Hepatocyte (in vitro differentiated cells): ENCODE data around the gene TLE6. TPM values are rescaled to one million over a fixed set of nuclear protein-coding genes. Genes with fewer than 3 reads are reported as not detected.

Experiments
- DNase-seq: peaks from one replicate; pipeline ENCODE4 v3.0.0-alpha.2; 2016; ENCODE audit warnings: low spot score
- H2AFZ ChIP-seq: fragments of 200-600 bp; sonication (generic); 2 replicates; pipeline ENCODE4 v1.6.0; 2016; ENCODE audit warnings: antibody characterized with exemption, mild to moderate bottlenecking
- H3K27ac ChIP-seq: fragments of 200-600 bp; sonication (generic); 2 replicates; pipeline ENCODE4 v1.5.1; 2016; ENCODE audit warnings: mild to moderate bottlenecking
- H3K27me3 ChIP-seq: fragments of 200-600 bp; sonication (generic); 2 replicates; pipeline ENCODE4 v1.6.1; 2016
- H3K36me3 ChIP-seq: fragments of 200-600 bp; sonication (generic); replicated peaks from 2 replicates; pipeline ENCODE4 v1.5.1; 2016; ENCODE audit warnings: low read depth; ENCODE audit not compliant: insufficient read depth
- H3K4me1 ChIP-seq: fragments of 200-600 bp; sonication (generic); 2 replicates; pipeline ENCODE4 v1.5.1; 2016; ENCODE audit warnings: mild to moderate bottlenecking, moderate library complexity; ENCODE audit not compliant: insufficient read depth
- H3K4me2 ChIP-seq: fragments of 200-600 bp; sonication (generic); 2 replicates; pipeline ENCODE4 v1.6.0; 2016
- H3K4me3 ChIP-seq: fragments of 200-600 bp; sonication (generic); 2 replicates; pipeline ENCODE4 v1.5.1; 2016; ENCODE audit warnings: mild to moderate bottlenecking
- H3K79me2 ChIP-seq: fragments of 200-600 bp; sonication (generic); 2 replicates; pipeline ENCODE4 v1.6.0; 2017; ENCODE audit warnings: mild to moderate bottlenecking
- H3K9me2 ChIP-seq: fragments of 200-600 bp; sonication (generic); replicated peaks from 2 replicates; pipeline ENCODE4 v1.6.0; 2017; ENCODE audit warnings: mild to moderate bottlenecking; ENCODE audit not compliant: insufficient read depth
- H3K9me3 ChIP-seq: fragments of 200-600 bp; sonication (generic); 2 replicates; pipeline ENCODE4 v1.5.1; 2016; ENCODE audit warnings: low read depth, mild to moderate bottlenecking
- H4K20me1 ChIP-seq: fragments of 200-600 bp; sonication (generic); 2 replicates; pipeline ENCODE4 v1.6.0; 2016; ENCODE audit warnings: mild to moderate bottlenecking; ENCODE audit not compliant: insufficient read depth, poor library complexity, severe bottlenecking
- EZH2 ChIP-seq: fragments of 200-600 bp; sonication (generic); IDR thresholded peaks from 2 replicates; pipeline ENCODE4 v1.6.1; 2016; ENCODE audit warnings: antibody characterized with exemption, mild to moderate bottlenecking, borderline replicate concordance
- EZH2phosphoT487 ChIP-seq: fragments of 200-600 bp; sonication (generic); IDR thresholded peaks from one replicate; pipeline ENCODE4 v1.6.1; 2018; ENCODE audit warnings: antibody characterized with exemption, mild to moderate bottlenecking, low read depth, moderate library complexity; ENCODE audit not compliant: unreplicated experiment, severe bottlenecking
- WGBS: methylation state at CpG from one replicate; pipeline ENCODE4 v1.1.6; 2016; ENCODE audit warnings: low lambda C conversion rate; ENCODE audit errors: missing lambda C conversion rate; 5-methylcytosine and 5-hydroxymethylcytosine counted together
- polyA plus RNA-seq: library from polyadenylated mRNA; unstranded; fragments of >200 nt; fragmentation: Nextera tagmentation; extraction: Ambion mirVana; gene quantifications from 2 replicates; pipeline ENCODE4 v1.2.1, GENCODE V29; 2016
- total RNA-seq: library from RNA; depleted of rRNA; stranded (reverse); fragments of >200 nt; gene quantifications from 2 replicates; pipeline ENCODE4 v1.2.3, GENCODE V29; 2014
- TF ChIP-seq, protein P1 (sequence below): fragments of 200-600 bp; sonication (generic); IDR thresholded peaks from 2 replicates; pipeline ENCODE4 v1.5.1; 2016; ENCODE audit warnings: antibody characterized with exemption, mild to moderate bottlenecking; ENCODE audit not compliant: poor library complexity

Gene TLE6
- total and polyA plus RNA-seq, 2 experiments from 2014 or later = 1.2 to 4.7 TPM

DNA sequence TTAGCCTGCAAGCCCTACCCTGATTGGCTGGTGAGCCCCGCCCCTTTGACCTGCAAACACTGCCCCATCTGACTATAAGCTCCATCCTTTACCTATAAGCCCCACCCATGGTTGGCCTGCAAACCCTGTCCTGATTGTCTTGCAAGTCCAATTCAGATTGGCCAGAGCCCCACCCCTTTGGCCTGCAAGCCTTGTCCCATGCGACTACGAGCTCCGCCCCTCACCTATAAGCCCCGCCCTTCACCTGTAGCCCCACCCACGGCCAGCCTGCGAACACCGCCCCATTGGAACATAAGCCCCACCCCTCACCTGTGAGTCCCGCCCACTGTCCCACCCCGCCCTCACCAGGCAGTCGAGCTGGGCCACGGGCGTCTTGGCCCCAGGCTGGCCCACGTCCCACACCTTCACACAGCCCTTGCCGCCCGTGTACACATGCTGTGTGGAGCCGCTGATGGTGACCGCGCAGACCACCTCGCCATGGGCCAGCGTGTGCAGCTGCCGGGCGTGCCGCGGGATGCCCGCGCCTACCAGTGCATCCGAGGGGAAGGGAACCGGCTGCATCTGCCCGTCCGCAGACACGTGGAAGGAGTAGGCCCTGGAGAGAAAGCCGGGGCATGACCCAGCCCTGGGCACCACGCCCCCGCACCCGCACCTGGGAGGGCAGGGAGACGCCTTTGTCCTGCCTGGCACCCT is 28.9 kb downstream of the TLE6 start:
- Histone ChIP-seq H3K4me2 (no peak overlapping the region), H3K27ac (no peak overlapping the region), H3K79me2 (no peaks in the 10 kb centered on the region), H3K9me2 (no peaks in the 10 kb centered on the region), H4K20me1 (no peaks in the 10 kb centered on the region), H3K36me3 (no peaks in the 10 kb centered on the region), H2AFZ (no peak overlapping the region), H3K4me3 (no peak overlapping the region), H3K27me3 (no peaks in the 10 kb centered on the region), H3K9me3 (no peaks in the 10 kb centered on the region), H3K4me1 (no peaks in the 10 kb centered on the region)
- 94% methylated on average over 31 of the region's 37 CpGs for WGBS
- DNase-seq = no peak
- no peak for TF ChIP-seq EZH2
- TF ChIP-seq EZH2phosphoT487 = no peak
- TF ChIP-seq, protein P1, sequence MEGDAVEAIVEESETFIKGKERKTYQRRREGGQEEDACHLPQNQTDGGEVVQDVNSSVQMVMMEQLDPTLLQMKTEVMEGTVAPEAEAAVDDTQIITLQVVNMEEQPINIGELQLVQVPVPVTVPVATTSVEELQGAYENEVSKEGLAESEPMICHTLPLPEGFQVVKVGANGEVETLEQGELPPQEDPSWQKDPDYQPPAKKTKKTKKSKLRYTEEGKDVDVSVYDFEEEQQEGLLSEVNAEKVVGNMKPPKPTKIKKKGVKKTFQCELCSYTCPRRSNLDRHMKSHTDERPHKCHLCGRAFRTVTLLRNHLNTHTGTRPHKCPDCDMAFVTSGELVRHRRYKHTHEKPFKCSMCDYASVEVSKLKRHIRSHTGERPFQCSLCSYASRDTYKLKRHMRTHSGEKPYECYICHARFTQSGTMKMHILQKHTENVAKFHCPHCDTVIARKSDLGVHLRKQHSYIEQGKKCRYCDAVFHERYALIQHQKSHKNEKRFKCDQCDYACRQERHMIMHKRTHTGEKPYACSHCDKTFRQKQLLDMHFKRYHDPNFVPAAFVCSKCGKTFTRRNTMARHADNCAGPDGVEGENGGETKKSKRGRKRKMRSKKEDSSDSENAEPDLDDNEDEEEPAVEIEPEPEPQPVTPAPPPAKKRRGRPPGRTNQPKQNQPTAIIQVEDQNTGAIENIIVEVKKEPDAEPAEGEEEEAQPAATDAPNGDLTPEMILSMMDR = no peak

DNA sequence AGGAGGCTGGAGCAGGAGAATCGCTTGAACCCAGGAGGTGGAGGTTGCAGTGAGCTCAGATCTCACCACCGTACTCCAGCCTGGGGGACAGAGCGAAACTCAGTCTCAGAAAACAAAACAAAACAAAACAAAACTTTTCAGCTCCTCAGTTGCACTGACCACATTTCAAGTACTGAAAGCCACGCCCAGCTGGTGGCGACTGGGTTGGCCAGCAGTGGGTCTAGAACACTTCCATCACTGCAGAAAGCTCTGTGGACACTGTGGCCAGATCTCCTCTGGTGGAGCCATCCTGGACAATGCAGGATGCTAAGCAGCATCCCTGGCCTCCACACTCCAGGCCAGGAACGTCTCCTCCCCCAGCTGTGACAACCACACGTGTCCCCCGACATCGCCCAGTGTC is 30.6 kb downstream of the TLE6 start:
- H3K4me3 ChIP-seq = no peak overlapping the region
- no peaks in the 10 kb centered on the region for H3K9me3 ChIP-seq
- 86% methylated on average over 9 of the region's 9 CpGs for WGBS
- H3K27ac ChIP-seq = no peak overlapping the region
- no peaks in the 10 kb centered on the region for H3K27me3 ChIP-seq
- TF ChIP-seq, protein P1 = no peak
- TF ChIP-seq EZH2 = no peak
- no peak for TF ChIP-seq EZH2phosphoT487
- no peak for DNase-seq
- no peaks in the 10 kb centered on the region for H3K79me2 ChIP-seq
- H4K20me1 ChIP-seq = no peaks in the 10 kb centered on the region
- H3K4me1 ChIP-seq = no peaks in the 10 kb centered on the region
- H3K36me3 ChIP-seq = no peaks in the 10 kb centered on the region
- no peak overlapping the region for H2AFZ ChIP-seq
- H3K9me2 ChIP-seq = no peaks in the 10 kb centered on the region
- H3K4me2 ChIP-seq = no peak overlapping the region

DNA sequence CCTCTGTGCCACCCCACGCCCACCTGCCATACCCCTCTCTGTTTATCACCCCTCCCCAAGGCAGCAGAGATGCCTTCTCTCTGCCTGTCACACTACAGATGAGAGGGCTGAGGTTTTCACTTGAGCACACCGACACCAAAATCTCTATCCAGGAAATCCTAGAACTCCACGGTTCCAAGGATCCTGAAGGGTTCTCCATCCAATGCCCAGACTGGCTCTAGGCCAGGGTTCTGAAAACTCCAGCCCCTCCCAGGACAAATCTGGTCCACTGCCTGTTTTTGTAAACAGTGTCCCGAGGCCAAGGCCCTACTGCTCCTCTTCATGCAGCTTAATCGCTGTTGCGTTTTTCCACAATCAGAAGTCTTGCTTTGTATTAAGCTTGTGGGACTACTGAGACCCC is 31.6 kb downstream of the TLE6 start:
- no peaks in the 10 kb centered on the region for H3K79me2 ChIP-seq
- H3K4me2 ChIP-seq = no peak overlapping the region
- 96% methylated on average over 6 of the region's 6 CpGs for WGBS
- no peaks in the 10 kb centered on the region for H3K9me2 ChIP-seq
- H3K27me3 ChIP-seq = no peaks in the 10 kb centered on the region
- H3K27ac ChIP-seq = no peak overlapping the region
- H3K4me1 ChIP-seq = no peaks in the 10 kb centered on the region
- TF ChIP-seq EZH2 (no peak), EZH2phosphoT487 (no peak)
- TF ChIP-seq, protein P1 = no peak
- H3K36me3 ChIP-seq = no peaks in the 10 kb centered on the region
- H4K20me1 ChIP-seq = no peaks in the 10 kb centered on the region
- no peaks in the 10 kb centered on the region for H3K9me3 ChIP-seq
- H2AFZ ChIP-seq = no peak overlapping the region
- H3K4me3 ChIP-seq = no peak overlapping the region
- no peak for DNase-seq
